ACC112 (cell line): ENCODE results near the gene FAF1.

Experiments
- H2AFZ ChIP-seq: fragments of 200-600 bp; sonication (generic); one replicate; pipeline ENCODE4 v1.6.0; 2017; ENCODE audit warnings: antibody characterized with exemption, low read length; ENCODE audit not compliant: unreplicated experiment
- H3K27ac ChIP-seq: fragments of 200-600 bp; sonication (generic); 2 replicates; pipeline ENCODE4 v1.5.1; 2014; ENCODE audit warnings: low read depth, mild to moderate bottlenecking, antibody characterized with exemption, low read length, moderate library complexity
- H3K27me3 ChIP-seq: fragments of 200-600 bp; sonication (generic); 2 replicates; pipeline ENCODE4 v1.6.1; 2014; ENCODE audit warnings: mild to moderate bottlenecking, antibody characterized with exemption, low read length, moderate library complexity, mixed read lengths; ENCODE audit not compliant: insufficient read depth
- H3K36me3 ChIP-seq: fragments of 200-600 bp; sonication (generic); 2 replicates; pipeline ENCODE4 v1.6.1; 2016; ENCODE audit warnings: mild to moderate bottlenecking, antibody characterized with exemption, low read length, moderate library complexity, mixed read lengths; ENCODE audit not compliant: insufficient read depth
- H3K4me1 ChIP-seq: fragments of 200-600 bp; sonication (generic); one replicate; pipeline ENCODE4 v1.6.1; 2016; ENCODE audit warnings: low read length, mixed read lengths; ENCODE audit not compliant: insufficient read depth, unreplicated experiment, control insufficient read depth
- H3K4me3 ChIP-seq: fragments of 200-600 bp; sonication (generic); 2 replicates; pipeline ENCODE4 v1.5.1; 2014; ENCODE audit warnings: mild to moderate bottlenecking, low read depth, low read length
- H3K79me2 ChIP-seq: fragments of 200-600 bp; sonication (generic); one replicate; pipeline ENCODE4 v1.6.0; 2016; ENCODE audit warnings: low read length; ENCODE audit not compliant: control insufficient read depth, unreplicated experiment, insufficient read depth

FAF1 gene

GRCh38 chr1:50645139-50645538, 314.9 kb downstream of the FAF1 start:
- H3K4me1 ChIP-seq = no peaks in the 10 kb centered on the region
- H3K27me3 ChIP-seq = no peaks in the 10 kb centered on the region
- H3K4me3 ChIP-seq = no peak overlapping the region
- H3K79me2 ChIP-seq = no peaks in the 10 kb centered on the region
- no peak overlapping the region for H3K27ac ChIP-seq
- no peaks in the 10 kb centered on the region for H3K36me3 ChIP-seq
- H2AFZ ChIP-seq = no peak overlapping the region

- no peaks in the 10 kb centered on the region for H3K79me2 ChIP-seq
- H2AFZ ChIP-seq = no peak overlapping the region
- H3K36me3 ChIP-seq = no peaks in the 10 kb centered on the region
- H3K27ac ChIP-seq = no peak overlapping the region
- no peaks in the 10 kb centered on the region for H3K4me1 ChIP-seq
- no peaks in the 10 kb centered on the region for H3K27me3 ChIP-seq
- no peak overlapping the region for H3K4me3 ChIP-seq
Measured at GRCh38 chr1:50644447-50645105, 315.5 kb downstream of the FAF1 start.

DNA sequence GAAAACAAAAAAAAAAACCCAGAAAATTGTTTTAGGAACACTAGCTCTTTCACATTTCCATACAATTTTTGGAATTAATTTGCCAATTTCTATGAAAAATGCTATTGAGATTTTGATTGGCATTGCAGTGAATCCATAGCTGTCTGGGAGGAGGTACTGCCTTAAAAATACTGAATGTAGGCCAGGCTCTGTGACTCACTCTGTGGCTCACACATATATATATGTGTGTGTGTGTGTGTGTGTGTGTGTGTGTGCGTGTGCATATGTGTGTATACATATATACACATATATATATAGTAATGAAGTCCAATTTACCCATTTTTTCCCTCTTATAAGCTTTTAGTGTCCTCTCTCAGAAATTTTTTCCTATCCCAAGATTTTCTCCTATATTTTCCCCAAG, 322.6 kb downstream of the FAF1 start:
- no peak overlapping the region for H2AFZ ChIP-seq
- no peaks in the 10 kb centered on the region for H3K27me3 ChIP-seq
- H3K4me3 ChIP-seq = no peak overlapping the region
- no peaks in the 10 kb centered on the region for H3K36me3 ChIP-seq
- H3K79me2 ChIP-seq = no peaks in the 10 kb centered on the region
- H3K27ac ChIP-seq = no peak overlapping the region
- H3K4me1 ChIP-seq = no peaks in the 10 kb centered on the region

DNA sequence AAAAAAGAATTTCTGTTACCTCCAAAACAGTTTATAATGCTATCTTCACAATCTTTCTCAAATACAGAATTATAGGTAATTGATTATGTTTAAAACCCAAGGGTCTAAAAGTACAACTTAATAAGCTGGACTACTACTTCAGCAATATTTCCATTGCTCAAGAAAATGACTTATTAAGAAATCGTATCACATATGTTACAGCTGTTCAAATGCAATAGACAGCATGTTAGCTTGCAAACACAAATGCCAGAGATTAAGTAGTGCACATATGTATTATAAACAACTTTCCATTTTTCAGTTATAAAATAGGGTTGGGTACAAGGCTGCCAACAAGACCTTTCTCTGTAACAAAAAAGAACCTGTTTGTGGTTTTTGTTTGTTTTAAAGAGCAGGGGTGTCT, 325.8 kb downstream of the FAF1 start:
- H3K4me1 ChIP-seq = no peaks in the 10 kb centered on the region
- no peaks in the 10 kb centered on the region for H3K36me3 ChIP-seq
- H3K27ac ChIP-seq = no peak overlapping the region
- no peaks in the 10 kb centered on the region for H3K27me3 ChIP-seq
- H2AFZ ChIP-seq = no peak overlapping the region
- no peaks in the 10 kb centered on the region for H3K79me2 ChIP-seq
- H3K4me3 ChIP-seq = no peak overlapping the region

- H3K27ac ChIP-seq = no peak overlapping the region
- H3K27me3 ChIP-seq = no peaks in the 10 kb centered on the region
- no peak overlapping the region for H3K4me3 ChIP-seq
- no peaks in the 10 kb centered on the region for H3K79me2 ChIP-seq
- no peaks in the 10 kb centered on the region for H3K4me1 ChIP-seq
- no peak overlapping the region for H2AFZ ChIP-seq
- H3K36me3 ChIP-seq = no peaks in the 10 kb centered on the region
Measured at GRCh38 chr1:50633465-50633864, 326.6 kb downstream of the FAF1 start.

GRCh38 chr1:50631161-50631560, 328.9 kb downstream of the FAF1 start:
- no peaks in the 10 kb centered on the region for H3K4me1 ChIP-seq
- no peak overlapping the region for H3K4me3 ChIP-seq
- H3K27me3 ChIP-seq = no peaks in the 10 kb centered on the region
- H3K36me3 ChIP-seq = no peaks in the 10 kb centered on the region
- H2AFZ ChIP-seq = no peak overlapping the region
- no peak overlapping the region for H3K27ac ChIP-seq
- no peaks in the 10 kb centered on the region for H3K79me2 ChIP-seq

DNA sequence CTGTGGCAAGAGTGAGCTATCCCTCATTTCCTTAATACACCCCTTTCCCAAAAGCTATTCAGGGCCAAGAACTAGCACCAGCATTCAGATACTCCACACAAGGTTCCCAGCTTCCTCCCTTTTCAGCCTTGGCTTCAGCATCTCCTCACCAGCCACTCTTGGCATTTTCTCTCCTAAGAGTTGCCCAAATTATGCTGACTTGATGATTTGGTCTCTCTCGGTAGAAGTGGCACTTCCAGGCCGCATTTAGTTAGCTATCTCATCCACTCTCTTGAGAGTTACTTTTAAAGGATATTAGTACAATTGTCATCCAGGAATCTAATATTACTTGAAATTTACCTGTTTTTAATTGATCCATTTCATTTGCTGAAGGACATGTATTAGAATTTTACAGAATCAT, 337.8 kb downstream of the FAF1 start:
- Histone ChIP-seq H3K27ac (no peak overlapping the region), H3K79me2 (no peaks in the 10 kb centered on the region), H3K27me3 (no peaks in the 10 kb centered on the region), H3K4me1 (peaks cover 4% of the 10 kb centered on the region), H2AFZ (no peak overlapping the region), H3K4me3 (no peak overlapping the region), H3K36me3 (no peaks in the 10 kb centered on the region)

GRCh38 chr1:50620680-50621329, 339.3 kb downstream of the FAF1 start:
- no peak overlapping the region for H3K27ac ChIP-seq
- H2AFZ ChIP-seq = no peak overlapping the region
- peaks cover 4% of the 10 kb centered on the region for H3K4me1 ChIP-seq

GRCh38 chr1:50615036-50615750, 344.9 kb downstream of the FAF1 start:
- no peak overlapping the region for H3K27ac ChIP-seq
- no peaks in the 10 kb centered on the region for H3K4me1 ChIP-seq
- H3K36me3 ChIP-seq = no peaks in the 10 kb centered on the region
- no peak overlapping the region for H2AFZ ChIP-seq
- no peak overlapping the region for H3K4me3 ChIP-seq
- no peaks in the 10 kb centered on the region for H3K79me2 ChIP-seq
- H3K27me3 ChIP-seq = no peaks in the 10 kb centered on the region

More at GRCh38 chr1:50620680-50621329, 339.3 kb downstream of the FAF1 start:
- no peak overlapping the region for H3K4me3 ChIP-seq
- H3K79me2 ChIP-seq = no peaks in the 10 kb centered on the region
- H3K27me3 ChIP-seq = no peaks in the 10 kb centered on the region
- H3K36me3 ChIP-seq = no peaks in the 10 kb centered on the region

DNA sequence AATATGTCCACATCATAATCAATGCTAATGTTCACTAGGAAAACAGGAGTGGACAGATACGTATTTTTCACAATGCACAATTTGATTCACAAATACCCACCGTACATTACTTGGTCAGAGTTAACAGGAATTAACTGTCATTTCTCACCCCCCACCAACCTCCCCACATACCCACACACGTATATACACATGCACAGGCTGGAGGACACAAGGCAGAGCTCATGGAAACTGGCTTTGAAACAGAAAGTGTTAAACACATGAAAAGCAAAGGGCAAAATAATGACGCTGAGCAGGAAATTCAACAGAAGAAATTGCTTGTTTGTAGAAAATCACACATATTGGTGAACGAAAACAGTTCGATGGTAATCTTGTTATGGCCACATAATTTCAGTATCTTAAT, 348.4 kb downstream of the FAF1 start:
- H3K4me1 ChIP-seq = no peaks in the 10 kb centered on the region
- H3K36me3 ChIP-seq = no peaks in the 10 kb centered on the region
- H3K4me3 ChIP-seq = no peak overlapping the region
- H3K27ac ChIP-seq = no peak overlapping the region
- H2AFZ ChIP-seq = no peak overlapping the region
- no peaks in the 10 kb centered on the region for H3K27me3 ChIP-seq
- no peaks in the 10 kb centered on the region for H3K79me2 ChIP-seq

DNA sequence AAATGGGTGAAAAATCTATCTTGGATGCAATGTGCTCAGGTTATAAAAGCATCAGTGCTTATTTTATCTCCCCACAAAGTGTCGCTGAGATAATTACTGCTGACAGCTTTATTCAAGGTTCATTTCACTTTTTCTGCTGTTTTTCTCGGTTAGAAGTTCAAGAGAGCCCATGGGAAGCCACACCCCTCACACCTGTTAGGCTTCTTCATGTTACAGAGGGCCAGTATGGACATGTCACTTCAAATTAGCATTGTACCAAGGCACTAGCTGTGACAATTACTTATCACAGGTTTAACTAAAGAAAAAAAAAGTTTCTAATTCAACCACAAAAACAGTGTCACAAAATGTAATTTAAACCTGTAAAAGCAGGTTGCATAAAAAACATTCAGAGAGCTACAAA, 349.5 kb downstream of the FAF1 start:
- H3K36me3 ChIP-seq = no peaks in the 10 kb centered on the region
- H3K27ac ChIP-seq = no peak overlapping the region
- no peaks in the 10 kb centered on the region for H3K79me2 ChIP-seq
- no peak overlapping the region for H2AFZ ChIP-seq
- H3K27me3 ChIP-seq = no peaks in the 10 kb centered on the region
- no peaks in the 10 kb centered on the region for H3K4me1 ChIP-seq
- H3K4me3 ChIP-seq = no peak overlapping the region
